HPDE6-E6E7 (cell line): Measurements from ENCODE around the gene CLDN34.

Source experiments
- DNase-seq: peaks from one replicate; pipeline ENCODE4 v3.0.0; 2011; ENCODE audit warnings: missing footprints; ENCODE audit errors: extremely low spot score

The CLDN34 gene

DNA sequence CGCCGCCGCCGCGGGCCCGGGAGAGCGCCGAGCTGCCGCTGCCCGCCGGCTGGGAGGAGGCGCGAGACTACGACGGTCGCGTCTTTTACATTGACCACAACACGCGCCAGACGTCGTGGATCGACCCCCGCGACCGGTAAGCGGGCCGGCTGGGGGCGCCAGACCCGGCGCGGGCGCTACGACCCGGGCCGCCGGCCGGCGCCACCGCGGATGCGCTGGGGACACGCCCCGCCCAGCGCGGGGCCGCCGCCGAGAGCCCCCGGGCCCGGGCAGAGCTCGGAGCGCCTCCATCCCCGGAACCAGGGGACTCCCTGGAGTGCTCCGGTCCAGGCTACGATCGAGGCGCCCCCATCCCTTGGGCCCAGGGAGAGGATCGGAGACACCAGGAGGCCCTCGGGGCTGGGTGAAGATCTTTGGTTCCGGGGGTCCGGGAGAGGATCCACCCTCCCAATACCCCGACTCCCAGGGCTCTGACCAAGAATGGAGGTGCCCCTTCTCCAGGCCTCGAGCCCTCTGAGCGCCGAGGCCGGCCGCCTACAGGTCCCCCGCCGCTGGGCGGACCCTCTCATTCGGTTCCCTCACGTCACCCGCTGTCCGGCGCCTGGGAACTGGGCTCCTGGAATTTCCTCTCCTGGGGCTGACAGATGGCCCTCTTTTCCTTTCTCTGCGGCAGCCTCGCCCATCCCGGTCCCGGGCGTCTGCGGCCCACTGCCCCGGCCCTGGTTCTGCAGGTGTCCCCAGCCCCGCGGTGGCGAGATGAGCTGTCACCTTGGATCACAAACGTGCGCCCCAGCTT, 48.8 kb downstream of the CLDN34 start:
- no peak for DNase-seq

DNA sequence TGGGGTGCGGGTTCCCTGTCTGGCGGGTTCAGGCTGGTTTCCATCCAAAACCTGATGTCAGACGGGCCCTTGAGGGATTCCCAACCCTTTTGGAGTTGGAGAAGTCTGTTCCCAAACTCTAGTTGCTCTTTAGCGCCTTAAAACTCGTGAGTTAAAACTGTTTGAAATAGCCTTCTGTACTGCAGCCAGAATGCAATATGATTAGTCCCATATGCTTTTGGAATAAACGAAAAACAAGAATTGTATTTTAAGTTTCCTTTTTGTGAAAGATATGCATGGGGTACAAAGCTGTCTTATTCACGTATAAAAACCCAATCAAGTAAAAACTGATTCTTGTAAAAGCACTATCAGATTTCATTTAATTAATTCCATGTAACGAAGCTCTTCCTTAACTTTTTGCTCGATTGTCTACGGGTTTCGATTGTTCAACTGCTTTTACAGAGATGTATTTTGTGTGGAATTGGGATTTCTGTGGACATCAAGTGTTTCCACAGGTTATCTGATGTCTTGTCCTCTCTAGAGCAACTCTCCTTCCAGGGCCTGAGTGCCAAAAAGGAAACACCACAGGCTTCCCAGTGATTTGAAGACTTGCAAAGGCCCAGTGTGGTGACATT, 49.5 kb downstream of the CLDN34 start:
- DNase-seq, result no peak

DNA sequence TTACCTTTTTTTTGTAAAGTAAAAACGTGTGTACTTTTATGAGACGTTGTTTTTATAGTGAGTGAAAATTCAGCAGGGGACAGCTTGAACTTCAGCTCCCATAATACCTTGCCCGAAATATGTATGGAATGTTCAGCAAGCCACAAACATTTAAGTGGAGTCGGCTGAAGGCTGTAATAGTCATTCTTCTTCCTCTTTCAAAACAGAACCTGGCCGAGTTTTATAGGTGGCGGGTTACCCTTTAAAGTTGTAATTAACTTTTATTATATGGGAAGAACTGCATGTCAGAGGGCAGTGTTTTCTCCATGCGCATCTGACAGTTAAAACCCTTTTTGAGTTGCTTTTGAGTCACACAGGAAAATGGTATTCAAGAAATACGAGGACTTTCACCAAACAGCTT, 50.7 kb downstream of the CLDN34 start:
- peak; percentile 22 for DNase-seq
